Posterior vena cava (tissue), 2 donors: ENCODE data around the gene TMOD4. TPM values are rescaled to one million over a fixed set of nuclear protein-coding genes. Genes with fewer than 3 reads are reported as not detected.

Experiments
- total RNA-seq, 2 donors: library from RNA; stranded (reverse); fragmentation: NEBNext Ultra II Directional; extraction: Animal tissue kit (Norgen Biotek cat#: 25700); gene quantifications; one replicate each; pipeline ENCODE4 v1.2.1, GENCODE V29; 2021
- donor health status: DM: yes; HTN: yes; CAD: no.
- donor health status: DM: yes; HTN: yes; CAD: no.

TMOD4 gene
- total RNA-seq, 2 donors from 2014 or later: 0.88 TPM; not detected in 1

Other genes with a start within 250 kb of the TMOD4 start
- 10 to 100 TPM; 26.4 to 26.8 TPM for gene SETDB1, start 249.6 kb downstream of the TMOD4 start, total RNA-seq
- 100 to 1,000 TPM; 112 to 133 TPM for gene CERS2, start 201.1 kb downstream of the TMOD4 start, total RNA-seq
- gene ANXA9, start 193.7 kb downstream of the TMOD4 start, total RNA-seq: under 1 TPM in 1 of 2 donors, not detected in 1; 0.19 TPM
- 10 to 100 TPM; 17.3 to 17.8 TPM for gene MINDY1, start 169.1 kb downstream of the TMOD4 start, total RNA-seq
- 10 to 100 TPM; 15.5 to 17.4 TPM for gene PRUNE1, start 167.5 kb downstream of the TMOD4 start, total RNA-seq
- gene BNIPL, start 139.4 kb downstream of the TMOD4 start, total RNA-seq: under 1 TPM; 0.33 to 0.93 TPM
- gene C1orf56, start 128.2 kb downstream of the TMOD4 start, total RNA-seq: 1 to 10 TPM; 3.3 to 4.6 TPM
- 10 to 100 TPM; 65.7 to 68.2 TPM for gene CDC42SE1, start 116.4 kb downstream of the TMOD4 start, total RNA-seq
- gene MLLT11, start 115.6 kb downstream of the TMOD4 start, total RNA-seq: 1 to 10 TPM; 2.0 to 3.2 TPM
- 10 to 100 TPM; 14.6 to 18.2 TPM for gene GABPB2, start 105.2 kb downstream of the TMOD4 start, total RNA-seq
- gene SEMA6C, start 29.4 kb downstream of the TMOD4 start, total RNA-seq: 10 to 100 TPM in 1 of 2 donors, 1 to 10 TPM in 1; 6.9 to 10.1 TPM
- gene TNFAIP8L2, start 19.3 kb downstream of the TMOD4 start, total RNA-seq: 1 to 10 TPM; 3.0 to 4.2 TPM
- gene LYSMD1, start 10.1 kb downstream of the TMOD4 start, total RNA-seq: 1 to 10 TPM; 6.6 to 7.0 TPM
- gene SCNM1, start 9.8 kb downstream of the TMOD4 start, total RNA-seq: 10 to 100 TPM; 26.5 to 27.0 TPM
- gene VPS72, start 14.2 kb upstream of the TMOD4 start, total RNA-seq: 10 to 100 TPM; 28.4 to 38.5 TPM
- gene PIP5K1A, start 22.6 kb upstream of the TMOD4 start, total RNA-seq: 10 to 100 TPM; 39.1 to 41.9 TPM
- 100 to 1,000 TPM; 131 to 139 TPM for gene PSMD4, start 78.8 kb upstream of the TMOD4 start, total RNA-seq
- gene ZNF687, start 106.3 kb upstream of the TMOD4 start, total RNA-seq: 10 to 100 TPM; 16.7 to 17.1 TPM
- gene PI4KB, start 151.4 kb upstream of the TMOD4 start, total RNA-seq: 10 to 100 TPM; 51.9 to 58.7 TPM
- 10 to 100 TPM; 26.0 to 31.1 TPM for gene RFX5, start 171.3 kb upstream of the TMOD4 start, total RNA-seq
- 10 to 100 TPM; 14.9 to 50.4 TPM for gene SELENBP1, start 196.7 kb upstream of the TMOD4 start, total RNA-seq
- 100 to 1,000 TPM; 179 to 210 TPM for gene PSMB4, start 223.6 kb upstream of the TMOD4 start, total RNA-seq